ENCODE results near the gene CDH4. TPM values are rescaled to one million over a fixed set of nuclear protein-coding genes. Genes with fewer than 3 reads are reported as not detected.

Gene CDH4
- total and polyA plus RNA-seq, 2 donors (not counting 1 experiment from before 2014, with no cell fraction given): not detected

GRCh38 chr20:61382194-61382593 lies 130.1 kb downstream of the CDH4 start:
- H3K9me3 ChIP-seq (ENCODE audit: control extremely low read depth in 1 of 3, control insufficient read depth in 2 of 3, insufficient read depth in 1 of 3, low read length in 2 of 3): peaks cover 0 to 34% (median 0%) of the 10 kb centered on the region in 3 donors
- H3K36me3 ChIP-seq (replicated peaks in 1 of 2; ENCODE audit: control extremely low read depth in 1 of 2, control insufficient read depth in 1 of 2, extremely low read depth in 1 of 2, insufficient read depth in 2 of 2, low read length in 1 of 2): no peaks in the 10 kb centered on the region
- intact Hi-C loops (cut with micrococcal nuclease): no loop called here
- no peaks in the 10 kb centered on the region for H3K4me1 ChIP-seq (ENCODE audit: control insufficient read depth in 2 of 2, insufficient read depth in 2 of 2, low read length in 2 of 2)
- TF ChIP-seq CTCF (IDR thresholded peaks at IDR 0.05): no peak
- TF ChIP-seq EZH2 (IDR thresholded peaks at IDR 0.05; ENCODE audit: borderline replicate concordance, insufficient read depth, low read depth, low read length, poor library complexity, severe bottlenecking): no peak
- no peak overlapping the region for H2AFZ ChIP-seq (ENCODE audit: insufficient read depth, low read depth, low read length, poor library complexity, severe bottlenecking)
- DNase-seq (no peak), ATAC-seq (ENCODE audit: low read depth) (no peak)
- no peaks in the 10 kb centered on the region for H3K4me1 Mint-ChIP-seq
- H4K20me1 ChIP-seq (ENCODE audit: control insufficient read depth, insufficient read depth, low read length, poor library complexity, severe bottlenecking): no peaks in the 10 kb centered on the region
- no peak overlapping the region for H3K9ac ChIP-seq (ENCODE audit: low read length)
- no peak overlapping the region for H3K4me2 ChIP-seq (replicated peaks; ENCODE audit: low read depth, low read length, poor library complexity, severe bottlenecking)
- H3K27ac ChIP-seq (ENCODE audit: low read length in 2 of 2): no peak overlapping the region
- H3K79me2 ChIP-seq (ENCODE audit: control insufficient read depth, insufficient read depth, low read length): no peaks in the 10 kb centered on the region
- WGBS (ENCODE audit: insufficient coverage): 80% methylated on average over 1 of the region's 3 CpGs
- H3K27me3 Mint-ChIP-seq: no peaks in the 10 kb centered on the region
- H3K4me3 Mint-ChIP-seq: no peak overlapping the region
- H3K4me3 ChIP-seq (ENCODE audit: control extremely low read depth in 1 of 5, extremely low read depth in 1 of 5, insufficient read depth in 1 of 5, low read depth in 2 of 5, low read length in 4 of 5): no peak overlapping the region
- H3K9me3 Mint-ChIP-seq (ENCODE audit: insufficient read depth): peaks cover 4% of the 10 kb centered on the region
- H3K27ac Mint-ChIP-seq: no peak overlapping the region
- CTCF ChIA-PET: no interaction called here
- H3K27me3 ChIP-seq (replicated peaks in 1 of 4; ENCODE audit: control extremely low read depth in 1 of 4, control insufficient read depth in 3 of 4, insufficient read depth in 4 of 4, low read length in 3 of 4): no peaks in the 10 kb centered on the region
- POLR2A ChIA-PET: no interaction called here

- no peak for TF ChIP-seq EZH2 (IDR thresholded peaks at IDR 0.05; ENCODE audit: borderline replicate concordance, insufficient read depth, low read depth, low read length, poor library complexity, severe bottlenecking)
- no peak for TF ChIP-seq CTCF (IDR thresholded peaks at IDR 0.05)
- Histone ChIP-seq H3K4me1 (ENCODE audit: control insufficient read depth in 2 of 2, insufficient read depth in 2 of 2, low read length in 2 of 2) (no peaks in the 10 kb centered on the region), H3K4me2 (replicated peaks; ENCODE audit: low read depth, low read length, poor library complexity, severe bottlenecking) (no peak overlapping the region), H3K9ac (ENCODE audit: low read length) (no peak overlapping the region), H3K4me3 (ENCODE audit: control extremely low read depth in 1 of 5, extremely low read depth in 1 of 5, insufficient read depth in 1 of 5, low read depth in 2 of 5, low read length in 4 of 5) (no peak overlapping the region), H3K9me3 (ENCODE audit: control extremely low read depth in 1 of 3, control insufficient read depth in 2 of 3, insufficient read depth in 1 of 3, low read length in 2 of 3) (peaks cover 0 to 38% (median 0%) of the 10 kb centered on the region in 3 donors), H3K36me3 (replicated peaks in 1 of 2; ENCODE audit: control extremely low read depth in 1 of 2, control insufficient read depth in 1 of 2, extremely low read depth in 1 of 2, insufficient read depth in 2 of 2, low read length in 1 of 2) (no peaks in the 10 kb centered on the region), H2AFZ (ENCODE audit: insufficient read depth, low read depth, low read length, poor library complexity, severe bottlenecking) (no peak overlapping the region), H3K27ac (ENCODE audit: low read length in 2 of 2) (no peak overlapping the region), H3K79me2 (ENCODE audit: control insufficient read depth, insufficient read depth, low read length) (no peaks in the 10 kb centered on the region), H4K20me1 (ENCODE audit: control insufficient read depth, insufficient read depth, low read length, poor library complexity, severe bottlenecking) (no peaks in the 10 kb centered on the region), H3K27me3 (replicated peaks in 1 of 4; ENCODE audit: control extremely low read depth in 1 of 4, control insufficient read depth in 3 of 4, insufficient read depth in 4 of 4, low read length in 3 of 4) (no peaks in the 10 kb centered on the region)
- no peaks in the 10 kb centered on the region for H3K4me1 Mint-ChIP-seq
- H3K9me3 Mint-ChIP-seq (ENCODE audit: insufficient read depth): peaks cover 7% of the 10 kb centered on the region
- no peak overlapping the region for H3K27ac Mint-ChIP-seq
- POLR2A ChIA-PET: no interaction called here
- intact Hi-C loops (cut with micrococcal nuclease): no loop called here
- ATAC-seq (ENCODE audit: low read depth) (no peak), DNase-seq (no peak)
- CTCF ChIA-PET: no interaction called here
- WGBS (ENCODE audit: insufficient coverage): 95% methylated on average over 11 of the region's 11 CpGs
- no peak overlapping the region for H3K4me3 Mint-ChIP-seq
- H3K27me3 Mint-ChIP-seq: no peaks in the 10 kb centered on the region
These were observed 133.2 kb downstream of the CDH4 start for GRCh38 chr20:61385296-61385695.

All from B cell (primary cell).